ENCODE results near the gene EYA2.

GRCh38 chr20:47048054-47048453 lies 153.4 kb downstream of the EYA2 start:
- TF ChIP-seq YY1 (IDR thresholded peaks at IDR 0.05; ENCODE audit: insufficient read depth, insufficient read length) (no peak), SUZ12 (IDR thresholded peaks at IDR 0.05; ENCODE audit: extremely low read depth, insufficient read depth, insufficient read length) (no peak), ZNF274 (IDR thresholded peaks at IDR 0.05; ENCODE audit: low read depth, low read length) (no peak)
